Effector CD4-positive, alpha-beta T cell (primary cell): ENCODE measurements around the gene AMBRA1.
A peak's percentile ranks its signal among the peaks of the same experiment; 100 is the strongest.

ENCODE experiments used
- DNase-seq: peaks from one replicate; pipeline ENCODE4 v3.0.0-alpha.2; 2020

AMBRA1 gene

DNA sequence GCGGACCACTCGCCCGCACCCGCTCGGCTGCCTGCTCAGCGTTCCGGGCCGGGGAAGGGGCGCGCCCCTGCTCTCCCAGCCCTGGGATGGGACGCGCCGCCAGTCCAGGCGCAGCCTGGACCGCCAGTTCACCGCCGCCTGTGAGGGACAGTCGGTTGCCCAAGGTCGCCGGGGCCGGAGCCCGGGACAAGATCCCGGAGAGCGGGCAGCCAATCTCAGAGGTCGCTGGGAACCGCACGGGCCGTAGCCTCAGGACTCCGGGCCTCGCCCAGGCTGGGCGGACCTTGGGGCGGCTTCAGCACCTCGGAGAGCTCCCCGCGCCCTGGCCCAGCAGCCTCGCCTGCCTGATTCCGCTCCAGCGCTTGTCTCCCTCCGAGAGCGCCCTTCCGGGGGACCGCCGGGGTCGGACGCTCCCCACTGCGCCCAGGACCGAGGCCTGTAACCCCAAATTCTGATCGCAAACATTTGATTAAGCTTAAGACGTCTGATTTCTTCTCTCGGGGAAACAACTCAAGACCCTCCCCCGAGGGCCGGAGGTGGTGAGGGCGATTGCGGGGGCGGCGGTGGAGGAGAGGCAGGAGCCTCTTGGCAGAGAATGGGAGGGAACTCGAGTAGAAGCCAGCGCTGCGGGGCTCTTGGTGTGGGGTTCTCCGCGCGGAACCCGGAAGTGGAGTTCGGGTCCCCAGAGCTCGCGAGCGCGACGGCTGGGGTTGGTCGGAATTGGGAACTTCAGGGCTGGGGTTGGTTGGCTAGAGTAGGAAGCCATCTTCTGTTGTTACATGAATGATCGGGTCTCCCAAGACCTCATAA, 201.2 kb downstream of the AMBRA1 start:
- peak; percentile 64 for DNase-seq

DNA sequence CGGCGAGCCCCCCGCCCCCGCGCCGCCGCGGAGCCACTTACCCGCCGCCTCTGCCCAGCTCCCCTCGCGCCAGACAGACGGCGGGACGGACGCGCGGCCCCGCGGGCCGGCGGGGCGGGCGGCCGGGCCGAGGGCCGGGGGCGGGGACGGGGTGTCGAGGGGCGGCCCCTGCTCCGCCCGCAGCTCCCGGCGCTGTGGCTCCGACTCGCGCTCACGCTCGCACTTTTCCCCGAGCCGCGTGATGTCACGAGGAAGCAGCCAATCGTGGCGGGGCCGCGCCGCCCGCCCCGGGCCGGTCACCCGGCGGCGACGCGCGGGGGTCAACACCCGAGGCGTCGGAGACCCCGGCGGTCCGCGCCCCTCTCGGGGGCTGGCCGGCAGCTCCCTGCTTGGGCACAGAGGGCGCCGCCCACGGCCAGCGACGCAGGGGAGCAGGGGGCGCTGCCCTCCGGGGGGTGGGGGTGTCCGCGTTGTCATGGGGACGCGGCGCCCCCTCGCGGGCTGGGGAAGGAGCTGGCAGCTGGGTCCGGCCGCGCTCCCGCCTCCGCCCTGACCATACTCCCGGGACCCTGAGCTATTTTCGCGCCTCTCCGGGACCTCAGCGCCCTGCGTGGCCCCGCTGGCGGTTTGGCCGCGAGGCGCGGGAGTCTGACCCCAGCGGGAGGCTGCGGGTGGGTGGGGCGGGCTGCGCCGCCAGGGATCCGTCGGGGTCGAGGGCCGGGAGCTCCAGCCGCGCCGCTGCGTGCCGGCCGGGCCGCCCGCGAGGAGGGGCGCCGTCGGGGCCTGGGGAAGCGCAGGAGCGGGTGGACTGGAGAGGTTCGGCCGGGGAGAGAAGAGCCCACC, 202.0 kb downstream of the AMBRA1 start, which contains the start of gene CHRM4:
Gene CHRM4 (minus strand): TSS at position 199 of the 843 bp plus-strand sequence. CDS start 5,219 bp downstream, outside the sequence.
- no peak for DNase-seq

DNA sequence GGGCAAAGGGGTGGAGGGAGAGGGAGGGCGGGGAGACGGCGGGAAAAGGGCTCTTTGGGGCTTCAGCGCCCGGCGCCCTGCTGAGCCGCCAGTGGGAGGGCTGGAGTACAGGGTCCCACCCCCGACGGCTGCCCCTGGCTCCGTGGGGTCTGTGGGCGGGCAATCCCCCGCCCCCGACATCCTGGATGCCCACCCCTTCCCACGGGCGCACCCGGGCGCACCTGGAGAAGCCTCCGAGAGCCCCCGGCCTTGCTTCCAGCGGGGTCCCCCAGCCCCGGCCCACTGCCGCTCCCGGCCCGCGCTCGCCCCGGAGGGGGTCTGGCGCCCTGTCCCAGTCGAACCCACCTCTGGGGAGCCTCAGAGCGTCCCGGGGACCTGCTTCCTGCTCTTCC, 202.6 kb downstream of the AMBRA1 start:
- DNase-seq, result no peak

DNA sequence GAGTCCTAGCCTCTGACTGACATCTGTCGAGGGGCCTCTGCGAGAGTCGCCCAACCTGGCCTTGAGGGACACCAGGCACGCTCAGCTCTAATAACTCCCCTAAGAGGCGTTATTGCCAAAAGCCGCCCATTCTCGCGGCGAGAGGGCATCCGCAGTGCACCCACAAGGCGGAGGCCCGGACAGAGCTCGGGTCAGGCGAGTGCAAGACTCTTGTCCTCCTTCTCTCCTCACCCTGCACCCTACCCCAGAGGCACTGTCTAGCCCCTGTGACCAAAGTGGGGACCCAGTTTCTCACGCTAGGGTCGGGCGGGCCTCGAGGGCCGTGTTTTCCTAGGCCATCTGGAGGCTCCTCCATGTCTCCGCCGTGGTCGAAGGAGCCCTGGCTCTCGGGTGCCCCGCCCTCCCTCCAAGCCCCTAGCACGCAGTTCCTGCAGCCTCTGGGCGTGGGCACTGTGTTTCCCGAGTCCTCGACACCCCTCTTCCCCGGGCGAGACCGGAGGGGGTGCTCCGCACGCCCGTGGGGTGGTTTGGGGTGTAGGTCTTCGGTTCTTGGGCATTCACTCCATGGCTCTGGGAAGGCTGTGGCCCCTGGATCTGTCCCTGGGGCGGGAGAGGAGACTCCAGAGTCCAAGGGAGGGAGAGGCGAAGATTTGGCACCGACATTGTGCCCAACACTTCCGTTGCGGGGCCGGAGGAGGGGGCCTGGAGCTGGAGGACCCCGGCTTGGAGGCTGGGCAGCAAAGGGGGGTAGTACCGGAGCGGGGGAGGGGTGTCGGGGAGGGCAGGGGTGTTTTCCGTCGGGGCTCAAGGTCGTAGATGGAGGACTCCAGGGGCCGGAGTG, 203.3 kb downstream of the AMBRA1 start:
- DNase-seq, result no peak

DNA sequence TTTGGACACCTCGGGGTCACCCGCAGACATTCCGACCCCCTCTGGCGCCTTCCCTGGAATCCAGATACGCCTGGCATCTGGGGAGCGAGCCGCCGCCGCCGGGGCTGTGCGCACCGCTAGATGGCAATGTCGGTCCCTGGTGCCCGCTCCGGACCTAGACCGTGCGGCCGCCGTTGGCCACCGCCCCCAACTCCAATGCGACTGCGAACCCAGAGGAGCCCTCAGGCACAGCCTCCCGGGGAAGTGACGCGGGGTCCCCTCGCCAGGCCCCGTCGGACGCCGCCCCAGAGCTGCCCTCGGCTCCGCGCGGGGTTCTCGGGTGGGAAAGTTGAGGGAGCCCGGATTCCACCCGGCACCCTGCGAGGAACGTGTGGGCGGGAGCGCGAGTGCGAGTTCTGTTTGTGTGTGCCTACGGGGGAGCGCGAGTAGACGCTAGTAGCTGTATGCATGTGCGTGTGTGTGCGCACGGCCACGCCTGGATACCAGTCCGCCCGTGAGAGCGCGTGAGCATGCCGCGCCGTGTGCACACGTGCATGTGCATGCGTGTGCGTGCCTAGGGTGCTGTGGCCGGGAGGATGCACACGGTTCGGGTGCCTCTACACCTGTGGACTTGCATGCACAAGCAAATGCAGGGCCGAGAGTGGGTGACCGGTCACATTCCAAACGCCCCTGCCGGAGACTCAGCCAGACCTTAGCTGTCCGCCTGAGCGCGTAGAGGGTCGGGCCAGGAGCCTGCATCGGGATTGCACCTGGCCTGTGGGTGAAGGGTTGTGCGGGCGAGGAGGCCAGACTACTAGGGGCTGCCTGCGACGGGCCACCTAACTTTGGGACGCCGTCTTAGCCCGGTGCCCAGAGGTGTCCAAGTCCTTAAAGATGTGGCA, 204.1 kb downstream of the AMBRA1 start:
- DNase-seq, result no peak

DNA sequence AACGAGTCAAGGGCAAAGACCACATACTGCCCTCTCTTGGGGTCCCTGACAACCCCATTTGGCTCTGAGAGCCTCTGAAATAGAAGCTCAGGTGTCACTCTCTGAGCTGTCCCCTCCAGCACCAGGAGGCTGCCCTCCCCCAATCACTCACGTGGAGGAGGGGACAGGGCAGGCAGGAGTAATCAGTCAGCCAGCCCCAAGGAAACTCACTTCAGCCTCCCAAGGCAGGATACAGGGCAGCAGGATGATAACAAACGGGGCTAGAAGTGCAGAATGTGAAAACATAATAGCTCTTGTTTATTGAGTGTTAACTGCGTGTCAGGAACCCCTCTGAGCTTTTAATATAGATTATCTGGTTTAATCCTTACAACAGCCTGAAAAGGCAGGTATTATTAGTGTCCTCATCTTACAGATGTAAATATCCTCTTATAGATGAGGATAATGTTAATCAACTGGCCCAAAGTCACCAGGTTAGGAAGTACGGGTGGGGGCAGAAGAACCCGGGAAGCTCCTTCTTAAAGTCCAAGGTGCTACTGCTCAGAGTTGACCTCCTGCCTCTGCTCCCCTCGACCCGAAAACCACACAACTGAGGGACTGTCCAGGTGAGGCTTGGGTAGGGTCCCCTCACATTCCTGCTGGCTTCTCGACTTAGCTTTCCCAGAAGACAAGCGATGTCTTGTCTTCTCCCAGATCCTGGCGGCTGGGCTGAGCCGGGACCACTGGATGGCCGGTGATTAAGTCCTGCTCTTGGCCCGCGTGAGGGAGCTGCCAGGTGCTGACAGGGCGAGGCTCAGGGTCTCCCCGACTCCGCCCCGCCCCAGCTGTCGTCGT, 205.0 kb downstream of the AMBRA1 start:
- DNase-seq, result no peak

DNA sequence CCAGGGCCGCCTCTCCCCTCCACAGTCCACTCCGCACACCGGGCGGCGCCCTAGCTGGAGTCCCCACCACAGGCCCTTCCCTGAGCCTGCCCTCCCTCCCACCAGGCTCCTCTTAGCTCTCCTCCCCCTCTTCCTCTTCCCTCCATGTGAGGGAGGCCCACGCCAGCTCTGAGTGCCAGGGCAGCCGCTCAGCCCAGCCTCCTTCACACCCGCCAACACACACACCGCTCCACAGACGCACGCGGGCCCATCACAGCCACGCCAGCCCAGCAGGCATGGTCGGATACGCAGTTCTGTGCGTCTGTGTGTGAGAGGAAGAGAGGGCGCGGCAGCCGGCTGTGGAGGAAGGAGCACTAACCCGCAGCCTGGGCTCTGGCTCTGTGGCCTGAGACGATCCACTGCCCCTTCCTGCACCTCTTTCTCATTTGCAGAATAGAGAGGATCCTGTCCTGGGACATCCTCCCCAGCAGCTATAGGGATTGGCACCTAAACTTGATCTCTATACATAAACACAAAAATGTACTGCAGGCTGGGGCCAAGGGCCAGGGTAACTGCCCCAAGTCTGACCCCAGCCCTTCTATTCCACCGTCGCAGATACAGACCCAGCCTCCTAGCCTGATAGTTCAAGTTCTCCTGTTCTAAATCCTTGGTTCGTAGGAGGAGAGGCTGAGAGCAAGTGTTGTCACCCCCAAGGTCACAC, 205.8 kb downstream of the AMBRA1 start:
- no peak for DNase-seq

DNA sequence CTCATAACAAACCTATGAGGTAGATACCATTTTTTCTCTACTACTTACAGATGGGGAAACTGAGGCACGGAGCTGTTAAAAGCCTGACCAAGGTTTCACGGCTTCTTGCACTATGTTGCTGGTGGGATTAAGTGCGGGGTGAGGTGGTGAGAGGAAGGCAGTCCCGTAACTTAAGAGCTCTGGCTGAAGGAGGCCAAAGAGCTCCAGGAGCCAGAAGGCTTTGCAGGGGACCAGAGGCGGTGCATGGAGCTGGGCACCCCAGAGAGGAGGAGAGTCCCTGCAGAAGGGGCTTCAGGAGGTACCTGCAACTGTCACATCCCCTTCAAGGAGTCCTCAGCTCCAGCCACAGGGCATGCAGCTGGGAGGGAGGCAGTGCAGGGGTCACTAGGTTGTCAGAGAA, 206.4 kb downstream of the AMBRA1 start:
- no peak for DNase-seq

DNA sequence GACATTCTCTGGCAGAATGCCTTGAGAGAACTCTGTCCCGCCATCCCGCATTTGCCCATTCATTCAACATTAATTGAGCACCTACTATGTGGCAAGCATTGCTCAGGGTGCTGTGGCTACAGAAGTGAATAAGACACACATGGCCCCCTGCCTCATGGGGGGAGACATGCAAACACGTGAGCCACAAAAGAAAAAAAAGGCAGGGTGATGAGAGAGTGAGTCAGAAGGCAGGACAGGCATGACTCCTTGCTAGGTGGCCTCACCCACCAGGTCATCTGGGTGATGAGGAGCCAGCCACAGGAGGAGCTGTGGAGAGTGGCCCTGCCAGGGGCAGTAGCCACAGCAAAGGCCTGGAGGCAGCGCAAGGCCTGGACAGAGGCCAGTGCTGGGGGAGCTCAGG, 207.1 kb downstream of the AMBRA1 start:
- no peak for DNase-seq

GRCh38 chr11:46386005-46386578, 207.7 kb downstream of the AMBRA1 start:
- no peak for DNase-seq

DNA sequence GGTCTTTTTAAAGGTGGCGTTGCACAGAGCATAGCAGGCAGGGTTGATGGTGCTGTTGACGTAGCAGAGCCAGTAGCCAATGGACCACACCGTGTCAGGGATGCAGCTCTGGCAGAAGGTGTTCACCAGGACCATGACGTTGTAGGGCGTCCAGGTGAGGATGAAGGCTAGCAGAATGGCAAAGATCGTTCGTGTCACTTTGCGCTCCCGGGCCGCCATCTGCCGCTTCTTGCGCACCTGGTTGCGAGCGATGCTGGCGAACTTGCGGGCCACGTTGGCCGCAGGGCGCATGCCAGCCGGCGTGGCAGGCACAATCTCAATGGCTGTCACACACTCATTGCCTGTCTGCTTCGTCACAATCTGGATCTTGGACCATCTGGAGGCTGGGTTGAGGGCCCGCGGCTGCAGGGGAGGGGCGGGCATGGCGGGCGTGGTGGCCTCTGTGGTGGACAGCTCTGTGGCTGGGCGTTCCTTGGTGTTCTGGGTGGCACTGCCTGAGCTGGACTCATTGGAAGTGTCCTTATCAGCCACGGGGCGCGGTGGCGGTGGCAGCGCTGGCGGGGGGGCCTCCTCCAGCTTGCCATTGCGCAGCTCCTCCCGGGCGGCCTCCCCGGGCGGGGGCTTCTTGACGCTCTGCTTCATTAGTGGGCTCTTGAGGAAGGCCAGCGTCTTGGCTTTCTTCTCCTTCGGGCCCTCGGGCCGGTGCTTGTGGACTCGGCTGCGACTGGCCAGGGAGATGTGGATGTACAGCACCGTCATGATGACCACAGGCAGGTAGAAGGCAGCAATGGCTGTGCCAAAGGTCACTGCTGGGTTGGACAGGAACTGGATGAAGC, 208.4 kb downstream of the AMBRA1 start:
- no peak for DNase-seq

GRCh38 chr11:46383974-46384701, 209.7 kb downstream of the AMBRA1 start:
- DNase-seq, result no peak

GRCh38 chr11:46383404-46383758, 210.4 kb downstream of the AMBRA1 start:
- no peak for DNase-seq

DNA sequence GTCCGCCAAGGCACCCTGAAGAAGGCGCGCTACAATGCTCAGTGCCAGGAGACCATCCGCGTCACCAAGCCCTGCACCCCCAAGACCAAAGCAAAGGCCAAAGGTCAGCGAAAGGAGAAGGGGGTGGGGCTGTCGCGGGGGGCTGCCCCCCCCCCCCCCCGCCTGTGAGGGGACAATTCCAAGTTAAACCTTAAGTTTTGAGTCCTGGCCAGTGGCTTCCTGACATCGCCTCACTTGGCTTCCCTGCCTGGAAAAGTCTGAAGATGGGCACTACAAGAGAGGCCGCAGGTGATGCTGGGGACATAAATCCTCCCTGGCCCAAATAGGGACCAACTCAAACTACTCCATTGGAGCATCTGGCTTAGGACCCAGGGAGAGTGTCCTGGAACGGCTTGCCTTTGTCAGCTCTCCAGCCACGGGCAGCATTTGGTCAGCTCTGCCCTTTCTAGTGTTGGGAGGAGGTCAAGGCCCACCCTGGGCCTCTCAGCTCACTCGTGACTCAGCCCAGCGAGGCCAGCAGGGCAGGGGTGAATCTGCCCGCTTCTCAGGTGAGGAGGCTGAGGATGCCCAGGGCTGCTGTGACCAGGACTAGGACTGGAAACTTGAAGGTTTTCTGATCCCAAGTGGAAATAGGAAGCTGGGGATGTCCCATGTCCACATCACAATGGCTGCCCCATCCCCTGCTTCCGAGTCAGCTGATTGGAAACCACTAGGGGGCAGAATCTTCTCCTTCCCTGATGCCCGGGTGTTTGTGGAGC, 211.0 kb downstream of the AMBRA1 start:
- DNase-seq, result no peak

- DNase-seq, result no peak
Observed at GRCh38 chr11:46381819-46382645, 211.8 kb downstream of the AMBRA1 start.

GRCh38 chr11:46381048-46381818, 212.6 kb downstream of the AMBRA1 start, which contains the start of gene MDK:
MDK (plus strand) TSS chr11:46381669; CDS start chr11:46382058, 389 bp downstream.
- no peak for DNase-seq
